GM12878 (cell line): ENCODE results near the gene CALD1. TPM values are rescaled to one million over a fixed set of nuclear protein-coding genes. Genes with fewer than 3 reads are reported as not detected.

ENCODE experiments used
- CUX1 ChIP-seq: IDR thresholded peaks from 2 replicates; pipeline ENCODE4 v1.6.1; 2012; ENCODE audit warnings: improper control_type of control experiment, low read depth, low read length; ENCODE audit not compliant: insufficient replicate concordance
- E4F1 ChIP-seq: fragments of 450-650 bp; IDR thresholded peaks from 2 replicates; pipeline ENCODE4 v1.6.1; 2018; ENCODE audit warnings: borderline replicate concordance, mild to moderate bottlenecking; ENCODE audit not compliant: partially characterized antibody
- FOS ChIP-seq: IDR thresholded peaks from 3 replicates; pipeline ENCODE4 v1.6.1; 2011; ENCODE audit warnings: borderline replicate concordance; ENCODE audit not compliant: insufficient read length; ENCODE audit errors: extremely low read depth
- JUNB ChIP-seq: IDR thresholded peaks from 2 replicates; pipeline ENCODE4 v1.6.1; 2016; ENCODE audit warnings: antibody characterized with exemption, mild to moderate bottlenecking
- JUND ChIP-seq: IDR thresholded peaks from 2 replicates; pipeline ENCODE4 v1.6.1; 2012; ENCODE audit warnings: low read depth, mild to moderate bottlenecking, low read length, improper control_type of control experiment, moderate library complexity
- MYB ChIP-seq: fragments of 150-350 bp; IDR thresholded peaks from 2 replicates; pipeline ENCODE4 v1.6.1; 2014; ENCODE audit warnings: mild to moderate bottlenecking, low read depth, low read length, borderline replicate concordance
- SMC3 ChIP-seq: IDR thresholded peaks from 2 replicates; pipeline ENCODE4 v1.6.1; 2011; ENCODE audit warnings: low read length, improper control_type of control experiment, borderline replicate concordance
- SRF ChIP-seq, 2 experiments: IDR thresholded peaks; 2 replicates each; pipeline ENCODE4 v1.6.1; 2011; ENCODE audit warnings: low read depth in 2 of 2, low read length in 2 of 2, mild to moderate bottlenecking in 1 of 2, moderate library complexity in 1 of 2
- SUZ12 ChIP-seq: fragments of 200-600 bp; sonication (generic); IDR thresholded peaks from one replicate; pipeline ENCODE4 v1.6.1; 2018; ENCODE audit warnings: antibody characterized with exemption, mild to moderate bottlenecking; ENCODE audit not compliant: unreplicated experiment
- ZBTB33 ChIP-seq: fragments of 450-650 bp; IDR thresholded peaks from 2 replicates; pipeline ENCODE4 v1.6.1; 2017; ENCODE audit warnings: mild to moderate bottlenecking
- ZNF592 ChIP-seq: fragments of 450-650 bp; IDR thresholded peaks from 2 replicates; pipeline ENCODE4 v1.6.1; 2017; ENCODE audit warnings: mild to moderate bottlenecking, moderate library complexity
- ZSCAN29 ChIP-seq: fragments of 450-650 bp; IDR thresholded peaks from 2 replicates; pipeline ENCODE4 v1.6.1; 2017; ENCODE audit warnings: mild to moderate bottlenecking, moderate library complexity
- polyA plus RNA-seq, 11 experiments: library from polyadenylated mRNA; depleted of rRNA in 4 of 11; unstranded in 6 of 11; stranded (reverse) in 5 of 11; fragments of >200 nt; fragmentation: Nextera tagmentation in 4 of 11; fragmentation: Illumina TruSeq in 1 of 11; extraction: Ambion mirVana in 4 of 11; extraction: Trizol in 1 of 11; gene quantifications; 1 replicate in 1 of 11; 2 replicates in 10 of 11; pipeline versions ENCODE4 v1.2.1 to v1.2.3, GENCODE V29; 2011 to 2016; ENCODE audit warnings: inconsistent platforms in 2 of 11, missing spikeins in 2 of 11, low read depth in 1 of 11
- total RNA-seq, 4 experiments: library from RNA; depleted of rRNA in 3 of 4; stranded (reverse); fragments of >200 nt in 3 of 4; fragmentation: Illumina TruSeq in 1 of 4; extraction: Trizol in 1 of 4; gene quantifications; 2 replicates each; pipeline versions ENCODE4 v1.2.1 to v1.2.3, GENCODE V29; 2013 to 2021
- TF ChIP-seq, protein P1 (sequence below): fragments of 150-350 bp; IDR thresholded peaks from 2 replicates; pipeline ENCODE4 v1.6.1; 2014; ENCODE audit warnings: mild to moderate bottlenecking, low read depth, low read length

The CALD1 gene
- total and polyA plus RNA-seq, 10 of the 15 experiments (the other 5 are each of a cell fraction or from before 2014, with no cell fraction given) = 0.03 to 1.3 (median 0.22) TPM

DNA sequence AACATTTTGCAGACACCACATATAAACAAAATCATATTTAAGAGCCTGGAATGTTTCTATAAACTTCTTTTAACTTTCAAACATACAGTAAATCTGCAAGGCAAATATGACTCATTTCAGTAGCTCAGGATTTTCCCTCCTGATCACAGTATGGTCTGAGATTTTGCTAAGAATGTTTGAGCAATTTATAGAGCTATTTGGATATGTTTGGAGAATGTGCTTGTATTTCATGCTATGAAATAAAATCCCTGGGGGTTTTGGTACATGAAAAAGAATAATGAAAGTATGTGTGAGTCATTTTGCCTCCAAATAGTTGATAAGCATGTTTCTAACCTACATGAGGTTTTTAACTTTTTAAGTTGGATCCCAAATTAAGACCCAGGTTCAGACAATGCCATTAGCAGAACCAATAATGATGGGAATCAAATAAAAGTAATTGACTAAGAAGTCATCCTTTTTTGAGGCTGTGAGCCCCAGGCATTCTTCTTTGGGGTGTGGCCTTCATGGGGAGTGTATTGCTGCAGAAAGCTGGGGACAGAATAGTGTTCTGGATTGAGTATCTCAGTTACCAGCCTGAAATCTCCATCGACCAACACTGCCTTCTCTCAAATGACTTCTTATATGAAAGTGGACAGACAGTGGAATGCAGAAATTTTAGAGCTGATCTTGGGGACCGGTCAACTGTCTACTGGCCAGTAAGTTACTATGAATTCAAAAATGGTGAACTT is 140.8 kb downstream of the CALD1 start (continued):
- TF ChIP-seq ZNF592 (no peak), FOS (no peak), MYB (no peak), SMC3 (no peak), JUND (no peak), JUNB (peak; percentile 94), CUX1 (no peak), E4F1 (no peak), ZBTB33 (no peak), SUZ12 (no peak), ZSCAN29 (no peak), SRF (IDR thresholded peaks at IDR 0.05; ENCODE audit: low read depth in 2 of 2, low read length in 2 of 2) (no peak)
- TF ChIP-seq, protein P1, sequence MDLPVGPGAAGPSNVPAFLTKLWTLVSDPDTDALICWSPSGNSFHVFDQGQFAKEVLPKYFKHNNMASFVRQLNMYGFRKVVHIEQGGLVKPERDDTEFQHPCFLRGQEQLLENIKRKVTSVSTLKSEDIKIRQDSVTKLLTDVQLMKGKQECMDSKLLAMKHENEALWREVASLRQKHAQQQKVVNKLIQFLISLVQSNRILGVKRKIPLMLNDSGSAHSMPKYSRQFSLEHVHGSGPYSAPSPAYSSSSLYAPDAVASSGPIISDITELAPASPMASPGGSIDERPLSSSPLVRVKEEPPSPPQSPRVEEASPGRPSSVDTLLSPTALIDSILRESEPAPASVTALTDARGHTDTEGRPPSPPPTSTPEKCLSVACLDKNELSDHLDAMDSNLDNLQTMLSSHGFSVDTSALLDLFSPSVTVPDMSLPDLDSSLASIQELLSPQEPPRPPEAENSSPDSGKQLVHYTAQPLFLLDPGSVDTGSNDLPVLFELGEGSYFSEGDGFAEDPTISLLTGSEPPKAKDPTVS = no peak
